Keratinocyte (primary cell): ENCODE data around the gene TNFRSF25.

Experiments
- EZH2 ChIP-seq: IDR thresholded peaks from one replicate; pipeline ENCODE4 v1.6.1; 2012; ENCODE audit warnings: inconsistent platforms, mild to moderate bottlenecking, low read length, moderate library complexity
- TF ChIP-seq, protein P1 (sequence below), 3 experiments: IDR thresholded peaks in 1 of 3; conservative IDR thresholded peaks in 1 of 3; optimal IDR thresholded peaks in 1 of 3; 2 replicates in 2 of 3; 3 replicates in 1 of 3; pipeline versions ENCODE3 to v1.5.1; 2011; ENCODE audit warnings: low read length in 3 of 3, mild to moderate bottlenecking in 3 of 3, moderate library complexity in 2 of 3, control low read depth in 1 of 3, inconsistent platforms in 1 of 3; ENCODE audit not compliant: insufficient read depth in 2 of 3; ENCODE audit errors: extremely low read depth in 1 of 3

DNA sequence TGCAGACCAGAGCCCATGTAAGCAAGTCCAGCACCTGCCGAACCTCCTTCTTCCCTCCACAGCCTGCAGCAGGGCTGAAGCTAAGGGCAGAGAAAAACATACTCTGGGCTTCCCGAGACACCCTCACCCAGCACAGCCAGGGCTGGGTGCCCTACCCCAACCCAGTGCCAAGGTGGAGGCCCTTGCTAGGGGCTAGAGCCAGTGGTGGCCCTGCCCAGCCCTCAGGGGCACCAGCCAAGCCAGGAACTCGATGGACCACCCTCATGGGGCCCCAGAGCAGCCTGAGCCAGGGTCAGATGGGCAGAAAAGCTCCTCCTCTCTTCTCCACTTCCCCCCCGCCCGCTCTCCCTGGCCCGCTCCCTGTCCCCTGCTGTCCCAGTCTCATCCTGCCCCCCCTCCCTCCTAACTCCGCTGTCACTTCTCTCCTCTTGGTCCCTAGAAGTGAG, 15.9 kb downstream of the TNFRSF25 start:
- TF ChIP-seq, protein P1, sequence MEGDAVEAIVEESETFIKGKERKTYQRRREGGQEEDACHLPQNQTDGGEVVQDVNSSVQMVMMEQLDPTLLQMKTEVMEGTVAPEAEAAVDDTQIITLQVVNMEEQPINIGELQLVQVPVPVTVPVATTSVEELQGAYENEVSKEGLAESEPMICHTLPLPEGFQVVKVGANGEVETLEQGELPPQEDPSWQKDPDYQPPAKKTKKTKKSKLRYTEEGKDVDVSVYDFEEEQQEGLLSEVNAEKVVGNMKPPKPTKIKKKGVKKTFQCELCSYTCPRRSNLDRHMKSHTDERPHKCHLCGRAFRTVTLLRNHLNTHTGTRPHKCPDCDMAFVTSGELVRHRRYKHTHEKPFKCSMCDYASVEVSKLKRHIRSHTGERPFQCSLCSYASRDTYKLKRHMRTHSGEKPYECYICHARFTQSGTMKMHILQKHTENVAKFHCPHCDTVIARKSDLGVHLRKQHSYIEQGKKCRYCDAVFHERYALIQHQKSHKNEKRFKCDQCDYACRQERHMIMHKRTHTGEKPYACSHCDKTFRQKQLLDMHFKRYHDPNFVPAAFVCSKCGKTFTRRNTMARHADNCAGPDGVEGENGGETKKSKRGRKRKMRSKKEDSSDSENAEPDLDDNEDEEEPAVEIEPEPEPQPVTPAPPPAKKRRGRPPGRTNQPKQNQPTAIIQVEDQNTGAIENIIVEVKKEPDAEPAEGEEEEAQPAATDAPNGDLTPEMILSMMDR (optimal IDR thresholded peaks at IDR 0.05 in 1 of 3, IDR thresholded peaks at IDR 0.05 in 1 of 3, conservative IDR thresholded peaks at IDR 0.05 in 1 of 3; ENCODE audit: extremely low read depth in 1 of 3, insufficient read depth in 2 of 3, low read length in 3 of 3): no peak
- no peak for TF ChIP-seq EZH2
